H1 (cell line): ENCODE measurements around the gene CNNM4. TPM values are rescaled to one million over a fixed set of nuclear protein-coding genes. Genes with fewer than 3 reads are reported as not detected.

Experiments used
- CTCF ChIA-PET: fragments of 300-600 bp; sonication (Branson Sonifier 250); formaldehyde crosslinking; loops from one replicate; lab custom pipeline; 2021; ENCODE audit not compliant: partially characterized antibody; lab: Charles Lee
- POLR2A ChIA-PET: fragments of 300-600 bp; sonication (Branson Sonifier 250); formaldehyde crosslinking; loops from one replicate; lab custom pipeline; 2021; ENCODE audit warnings: inconsistent platforms; ENCODE audit not compliant: partially characterized antibody; lab: Charles Lee
- DNase-seq, 2 experiments: peaks; one replicate each; pipeline versions ENCODE4 v3.0.0 to v3.0.0-alpha.2; 2010 to 2022; ENCODE audit warnings: low spot score in 2 of 2, low read depth in 1 of 2, mixed read lengths in 1 of 2
- FAIRE-seq: peaks from 2 replicates; lab custom pipeline; 2011; peaks lifted over from hg19 to GRCh38; lab: Jason Lieb, UNC
- H2AFZ ChIP-seq: 2 replicates; pipeline ENCODE4 v1.8.1; 2012; ENCODE audit warnings: low read length, inconsistent platforms
- H2AK5ac ChIP-seq: 2 replicates; pipeline ENCODE4 v1.6.1; 2013; ENCODE audit warnings: low read depth, low read length
- H2BK120ac ChIP-seq: replicated peaks from 2 replicates; pipeline ENCODE3; 2013; ENCODE audit warnings: low read depth, low read length, inconsistent platforms
- H2BK12ac ChIP-seq: 2 replicates; pipeline ENCODE4 v1.6.1; 2013; ENCODE audit warnings: low read depth, low read length
- H2BK15ac ChIP-seq: 2 replicates; pipeline ENCODE4 v1.6.1; 2013; ENCODE audit warnings: low read length
- H2BK20ac ChIP-seq: 2 replicates; pipeline ENCODE4 v1.6.1; 2013; ENCODE audit warnings: low read length
- H2BK5ac ChIP-seq: 2 replicates; pipeline ENCODE4 v1.6.1; 2013; ENCODE audit warnings: low read depth, low read length
- H3K14ac ChIP-seq: 2 replicates; pipeline ENCODE4 v1.6.1; 2013; ENCODE audit warnings: inconsistent platforms; ENCODE audit not compliant: insufficient read length
- H3K18ac ChIP-seq: 2 replicates; pipeline ENCODE4 v1.6.1; 2013; ENCODE audit warnings: low read length; ENCODE audit errors: extremely low read depth
- H3K23ac ChIP-seq: 2 replicates; pipeline ENCODE4 v1.6.1; 2013; ENCODE audit warnings: inconsistent platforms; ENCODE audit not compliant: insufficient read length
- H3K23me2 ChIP-seq: 2 replicates; pipeline ENCODE4 v1.6.1; 2013; ENCODE audit warnings: low read depth, low read length
- H3K27ac ChIP-seq: 2 replicates; pipeline ENCODE4 v1.6.1; 2011; ENCODE audit warnings: low read depth, low read length, inconsistent platforms
- H3K27me3 ChIP-seq, 4 experiments: replicated peaks in 1 of 4; 1 replicate in 1 of 4; 2 replicates in 3 of 4; pipeline versions ENCODE4 v1.6.1 to v1.8.1; 2011 to 2013; ENCODE audit warnings: low read length in 3 of 4, mild to moderate bottlenecking in 3 of 4, inconsistent platforms in 2 of 4, mixed read lengths in 2 of 4, moderate library complexity in 1 of 4; ENCODE audit not compliant: control insufficient read depth in 3 of 4, insufficient read depth in 3 of 4; ENCODE audit errors: extremely low read depth in 1 of 4
- H3K36me3 ChIP-seq, 4 experiments: 2 replicates each; pipeline versions ENCODE4 v1.6.1 to v1.8.1; 2011 to 2013; ENCODE audit warnings: mild to moderate bottlenecking in 4 of 4, low read length in 3 of 4, moderate library complexity in 2 of 4, control low read depth in 1 of 4, inconsistent platforms in 1 of 4; ENCODE audit not compliant: insufficient read depth in 4 of 4, control insufficient read depth in 2 of 4
- H3K4ac ChIP-seq: replicated peaks from 2 replicates; pipeline ENCODE3; 2013; ENCODE audit warnings: low read length, low read depth, mixed read lengths, inconsistent platforms; ENCODE audit not compliant: insufficient read length
- H3K4me1 ChIP-seq, 4 experiments: replicated peaks in 1 of 4; 1 replicate in 1 of 4; 2 replicates in 3 of 4; pipeline versions ENCODE4 v1.6.1 to v1.8.1; 2011 to 2013; ENCODE audit warnings: low read length in 3 of 4, inconsistent platforms in 2 of 4, mixed read lengths in 1 of 4; ENCODE audit not compliant: insufficient read depth in 4 of 4, control insufficient read depth in 3 of 4
- H3K4me2 ChIP-seq, 2 experiments: 2 replicates each; pipeline versions ENCODE4 v1.6.1 to v1.8.1; 2011 to 2013; ENCODE audit warnings: low read depth in 2 of 2, low read length in 2 of 2, control low read depth in 1 of 2, inconsistent platforms in 1 of 2, mild to moderate bottlenecking in 1 of 2; ENCODE audit not compliant: insufficient read depth in 1 of 2
- H3K4me3 ChIP-seq, 4 experiments: fragments of 200-600, 300-600 bp in 1 of 4; sonication (generic), shearing (Covaris generic), sonication (Bioruptor Twin) in 1 of 4; 2 replicates each; pipeline versions ENCODE4 v1.5.1 to v1.8.1; 2011 to 2016; ENCODE audit warnings: low read length in 4 of 4, low read depth in 3 of 4, control low read depth in 2 of 4, inconsistent platforms in 2 of 4, mild to moderate bottlenecking in 2 of 4, mixed read lengths in 1 of 4, moderate library complexity in 1 of 4; ENCODE audit not compliant: insufficient read depth in 2 of 4; ENCODE audit errors: extremely low read depth in 1 of 4
- H3K56ac ChIP-seq: replicated peaks from 2 replicates; pipeline ENCODE3; 2013; ENCODE audit warnings: low read depth, mild to moderate bottlenecking, mixed read lengths, low read length, inconsistent platforms; ENCODE audit not compliant: insufficient read length
- H3K79me1 ChIP-seq: 2 replicates; pipeline ENCODE4 v1.6.1; 2013; ENCODE audit warnings: low read depth, low read length, control low read depth
- H3K79me2 ChIP-seq, 2 experiments: 2 replicates each; pipeline versions ENCODE4 v1.6.1 to v1.8.1; 2012 to 2013; ENCODE audit warnings: low read length in 2 of 2, mild to moderate bottlenecking in 2 of 2, inconsistent platforms in 1 of 2; ENCODE audit not compliant: insufficient read depth in 2 of 2, control insufficient read depth in 1 of 2
- H3K9ac ChIP-seq, 4 experiments: replicated peaks in 1 of 4; 1 replicate in 1 of 4; 2 replicates in 3 of 4; pipeline versions ENCODE4 v1.6.1 to v1.8.1; 2011 to 2013; ENCODE audit warnings: low read depth in 3 of 4, low read length in 3 of 4, control low read depth in 2 of 4, mild to moderate bottlenecking in 2 of 4, moderate library complexity in 2 of 4, inconsistent platforms in 1 of 4; ENCODE audit errors: extremely low read depth in 1 of 4
- H3K9me3 ChIP-seq, 2 experiments: 2 replicates each; pipeline versions ENCODE4 v1.6.1 to v1.8.1; 2012 to 2013; ENCODE audit warnings: mild to moderate bottlenecking in 2 of 2, moderate library complexity in 2 of 2, control low read depth in 1 of 2, inconsistent platforms in 1 of 2, low read depth in 1 of 2, low read length in 1 of 2, mixed read lengths in 1 of 2; ENCODE audit not compliant: insufficient read depth in 2 of 2
- H4K20me1 ChIP-seq, 2 experiments: replicated peaks in 1 of 2; 2 replicates each; pipeline versions ENCODE3 to v1.8.1; 2011 to 2013; ENCODE audit warnings: inconsistent platforms in 2 of 2, low read length in 2 of 2, mild to moderate bottlenecking in 1 of 2; ENCODE audit not compliant: insufficient read depth in 2 of 2, control insufficient read depth in 1 of 2
- H4K5ac ChIP-seq: 2 replicates; pipeline ENCODE4 v1.6.1; 2013; ENCODE audit warnings: low read length, low read depth, mixed read lengths, inconsistent platforms; ENCODE audit not compliant: insufficient read length
- H4K8ac ChIP-seq: 2 replicates; pipeline ENCODE4 v1.8.0; 2013; ENCODE audit warnings: mild to moderate bottlenecking, moderate library complexity, low read length, inconsistent platforms; ENCODE audit not compliant: insufficient read depth; ENCODE audit errors: extremely low read depth
- H4K91ac ChIP-seq: replicated peaks from 2 replicates; pipeline ENCODE3; 2013; ENCODE audit warnings: low read length, mixed read lengths, inconsistent platforms; ENCODE audit not compliant: insufficient read length
- ASH2L ChIP-seq: fragments of 200-600, 300-600 bp; sonication (generic); IDR thresholded peaks from one replicate; pipeline ENCODE4 v1.7.1; 2017; ENCODE audit warnings: low read length
- CBX5 ChIP-seq: fragments of 300-800, 300-1000 bp; sonication (generic); IDR thresholded peaks from 2 replicates; pipeline ENCODE4 v1.7.1; 2016; ENCODE audit warnings: antibody characterized with exemption, low read length, low read depth
- CEBPB ChIP-seq: IDR thresholded peaks from 2 replicates; pipeline ENCODE4 v1.6.1; 2012; ENCODE audit warnings: low read depth, low read length
- CTBP2 ChIP-seq: IDR thresholded peaks from 2 replicates; pipeline ENCODE4 v1.7.0; 2011; ENCODE audit warnings: borderline replicate concordance, mild to moderate bottlenecking, moderate library complexity, mixed read lengths, low read length; ENCODE audit not compliant: insufficient read depth, insufficient read length
- GABPA ChIP-seq: IDR thresholded peaks from 2 replicates; pipeline ENCODE4 v1.6.1; 2011; ENCODE audit warnings: mild to moderate bottlenecking, low read length, moderate library complexity, borderline replicate concordance; ENCODE audit not compliant: insufficient read depth
- GTF2F1 ChIP-seq: IDR thresholded peaks from 2 replicates; pipeline ENCODE4 v1.6.1; 2012; ENCODE audit warnings: low read depth, low read length, improper control_type of control experiment, borderline replicate concordance
- POLR2AphosphoS5 ChIP-seq: IDR thresholded peaks from 2 replicates; pipeline ENCODE4 v1.6.1; 2011; ENCODE audit warnings: low read depth, low read length
- RXRA ChIP-seq: IDR thresholded peaks from 2 replicates; pipeline ENCODE4 v1.6.1; 2011; ENCODE audit warnings: low read depth, mild to moderate bottlenecking, low read length, moderate library complexity; ENCODE audit not compliant: insufficient read depth
- SIN3A ChIP-seq, 2 experiments: IDR thresholded peaks in 1 of 2; conservative IDR thresholded peaks in 1 of 2; 2 replicates each; pipeline ENCODE4 v1.6.1; 2011 to 2012; ENCODE audit warnings: low read length in 2 of 2, improper control_type of control experiment in 1 of 2, low read depth in 1 of 2, mild to moderate bottlenecking in 1 of 2
- SIX5 ChIP-seq: IDR thresholded peaks from 2 replicates; pipeline ENCODE4 v1.6.1; 2011; ENCODE audit warnings: mild to moderate bottlenecking, low read depth, low read length
- SP1 ChIP-seq: IDR thresholded peaks from 2 replicates; pipeline ENCODE4 v1.6.1; 2011; ENCODE audit warnings: low read depth, low read length
- TAF1 ChIP-seq: IDR thresholded peaks from 2 replicates; pipeline ENCODE4 v1.6.1; 2011; ENCODE audit warnings: mild to moderate bottlenecking, low read depth, low read length
- TCF12 ChIP-seq: IDR thresholded peaks from 2 replicates; pipeline ENCODE4 v1.6.1; 2011; ENCODE audit warnings: low read depth, mild to moderate bottlenecking, low read length
- WGBS, 2 experiments: shearing (Covaris generic) in 1 of 2; methylation state at CpG; one replicate each; pipeline versions ENCODE4 v1.1.6 to v1.1.7; 2013 to 2015; ENCODE audit warnings: low lambda C conversion rate in 2 of 2, mixed read lengths in 2 of 2, inconsistent platforms in 1 of 2, low coverage in 1 of 2, missing lambda C conversion rate in 1 of 2; ENCODE audit not compliant: insufficient replicate concordance in 2 of 2, insufficient coverage in 1 of 2, insufficient read length in 1 of 2; ENCODE audit errors: extremely low coverage in 1 of 2, missing lambda C conversion rate in 1 of 2; 5-methylcytosine and 5-hydroxymethylcytosine counted together
- polyA plus RNA-seq, 7 experiments: library from polyadenylated mRNA; depleted of rRNA in 3 of 7; stranded (reverse) in 5 of 7; unstranded in 2 of 7; fragments of >200 nt in 5 of 7; fragments of 200-250 nt in 2 of 7; gene quantifications; 1 replicate in 5 of 7; 2 replicates in 1 of 7; 4 replicates in 1 of 7; pipeline versions ENCODE4 v1.2.1 to v1.2.3, GENCODE V29; 2011 to 2013; ENCODE audit warnings: missing spikeins in 2 of 7, mixed read lengths in 2 of 7
- total RNA-seq: library from RNA; stranded (reverse); fragmentation: NEBNext Ultra II Directional; extraction: Animal tissue kit (Norgen Biotek cat#: 25700); gene quantifications from 2 replicates; pipeline ENCODE4 v1.2.1, GENCODE V29; 2021
- TF ChIP-seq, protein P1 (sequence below): IDR thresholded peaks from 2 replicates; pipeline ENCODE4 v1.6.1; 2012; ENCODE audit warnings: inconsistent platforms

The CNNM4 gene
- total and polyA plus RNA-seq, 2 of the 8 experiments (the other 6 are each of a cell fraction or from before 2014, with no cell fraction given), result 10.3 to 11.0 TPM

DNA sequence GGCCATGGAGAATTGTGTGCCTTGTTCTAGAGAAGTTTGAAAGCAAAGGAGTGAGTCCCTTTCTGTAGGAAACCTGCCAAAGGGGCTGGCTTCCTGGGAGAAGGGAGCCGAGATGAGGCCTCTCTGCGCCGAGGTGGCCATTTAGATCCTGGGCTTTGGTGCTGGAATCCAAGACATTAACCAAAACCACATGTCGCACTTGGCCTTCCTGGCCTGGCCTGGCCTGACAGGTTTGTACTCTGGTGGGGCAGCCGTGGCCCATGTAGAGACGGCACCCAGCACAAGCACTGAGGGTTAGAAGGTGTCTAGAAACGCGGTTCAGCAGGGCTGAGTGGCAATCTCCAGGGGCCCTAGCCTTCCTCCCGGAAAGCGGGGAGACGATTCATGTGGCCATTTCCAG lies 62.5 kb downstream of the CNNM4 start:
- peaks cover 0 to 16% (median 10%) of the 10 kb centered on the region in 4 experiments; a peak in 5 of 7 replicates for H3K4me1 ChIP-seq
- no peak overlapping the region for H2BK120ac ChIP-seq
- no peak overlapping the region for H3K9ac ChIP-seq
- H3K56ac ChIP-seq, result no peak overlapping the region
- H3K4me3 ChIP-seq, result no peak overlapping the region
- FAIRE-seq (no peak), DNase-seq (no peak)
- H2BK12ac ChIP-seq, result no peak overlapping the region
- no peaks in the 10 kb centered on the region for H3K9me3 ChIP-seq
- no peaks in the 10 kb centered on the region for H3K23me2 ChIP-seq
- H3K27ac ChIP-seq, result no peak overlapping the region
- POLR2A ChIA-PET, result interaction anchor here (0.5 to 1.5 kb wide), 5 partner anchors 10 to 64 kb away, joined by 3 to 4 read pairs (median 3); partner anchors contain the start of gene ANKRD39
- no peak overlapping the region for H3K18ac ChIP-seq
- no peak overlapping the region for H4K91ac ChIP-seq
- peaks cover 6 to 44% (median 18%) of the 10 kb centered on the region in 4 experiments; a peak in 7 of 8 replicates for H3K36me3 ChIP-seq
- H4K5ac ChIP-seq, result no peak overlapping the region
- H4K20me1 ChIP-seq, result peaks cover 12 to 39% of the 10 kb centered on the region in 2 experiments
- H3K14ac ChIP-seq, result no peak overlapping the region
- H3K27me3 ChIP-seq, result no peaks in the 10 kb centered on the region
- no peak overlapping the region; the same call in 1 of the 2 replicates for H2BK5ac ChIP-seq
- CTCF ChIA-PET, result interaction anchor here (0.6 to 1.7 kb wide), 6 partner anchors 8 to 128 kb away, joined by 3 to 6 read pairs (median 4); partner anchors contain the start of gene ANKRD39
- no peak overlapping the region; the same call in 1 of the 2 replicates for H4K8ac ChIP-seq
- H3K79me1 ChIP-seq, result peaks cover 28% of the 10 kb centered on the region
- H3K23ac ChIP-seq, result no peak overlapping the region
- H2BK15ac ChIP-seq, result no peak overlapping the region
- peaks cover 0 to 63% of the 10 kb centered on the region in 2 experiments; a peak in 2 of 4 replicates for H3K79me2 ChIP-seq
- no peak overlapping the region for H2AFZ ChIP-seq
- no peak overlapping the region for H2BK20ac ChIP-seq
- H3K4ac ChIP-seq, result no peak overlapping the region
- H2AK5ac ChIP-seq, result no peak overlapping the region
- WGBS, 2 experiments, result 89% methylated on average over 11 of the region's 11 CpGs; no CpG with 5 or more reads in 1 of the 2 experiments
- H3K4me2 ChIP-seq, result no peak overlapping the region
- TF ChIP-seq SP1, result no peak
- TF ChIP-seq, protein P1, sequence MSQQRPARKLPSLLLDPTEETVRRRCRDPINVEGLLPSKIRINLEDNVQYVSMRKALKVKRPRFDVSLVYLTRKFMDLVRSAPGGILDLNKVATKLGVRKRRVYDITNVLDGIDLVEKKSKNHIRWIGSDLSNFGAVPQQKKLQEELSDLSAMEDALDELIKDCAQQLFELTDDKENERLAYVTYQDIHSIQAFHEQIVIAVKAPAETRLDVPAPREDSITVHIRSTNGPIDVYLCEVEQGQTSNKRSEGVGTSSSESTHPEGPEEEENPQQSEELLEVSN, result no peak
- no peak for TF ChIP-seq POLR2AphosphoS5
- no peak for TF ChIP-seq SIN3A (conservative IDR thresholded peaks at IDR 0.05 in 1 of 2, IDR thresholded peaks at IDR 0.05 in 1 of 2; ENCODE audit: low read depth in 1 of 2, low read length in 2 of 2)
- no peak for TF ChIP-seq GTF2F1
- TF ChIP-seq RXRA, result no peak
- TF ChIP-seq CTBP2, result no peak
- no peak for TF ChIP-seq TAF1
- TF ChIP-seq CBX5, result no peak
- TF ChIP-seq TCF12, result no peak
- no peak for TF ChIP-seq ASH2L
- TF ChIP-seq SIX5, result no peak
- no peak for TF ChIP-seq CEBPB
- TF ChIP-seq GABPA, result no peak
